GM18520 (cell line): ENCODE results near the gene GSDME.

Experiments
- ATAC-seq: cut with Tn5 transposase; IDR thresholded peaks from one replicate; pipeline ENCODE4 v1.9.1; 2021; ENCODE audit not compliant: unreplicated experiment

GSDME gene

DNA sequence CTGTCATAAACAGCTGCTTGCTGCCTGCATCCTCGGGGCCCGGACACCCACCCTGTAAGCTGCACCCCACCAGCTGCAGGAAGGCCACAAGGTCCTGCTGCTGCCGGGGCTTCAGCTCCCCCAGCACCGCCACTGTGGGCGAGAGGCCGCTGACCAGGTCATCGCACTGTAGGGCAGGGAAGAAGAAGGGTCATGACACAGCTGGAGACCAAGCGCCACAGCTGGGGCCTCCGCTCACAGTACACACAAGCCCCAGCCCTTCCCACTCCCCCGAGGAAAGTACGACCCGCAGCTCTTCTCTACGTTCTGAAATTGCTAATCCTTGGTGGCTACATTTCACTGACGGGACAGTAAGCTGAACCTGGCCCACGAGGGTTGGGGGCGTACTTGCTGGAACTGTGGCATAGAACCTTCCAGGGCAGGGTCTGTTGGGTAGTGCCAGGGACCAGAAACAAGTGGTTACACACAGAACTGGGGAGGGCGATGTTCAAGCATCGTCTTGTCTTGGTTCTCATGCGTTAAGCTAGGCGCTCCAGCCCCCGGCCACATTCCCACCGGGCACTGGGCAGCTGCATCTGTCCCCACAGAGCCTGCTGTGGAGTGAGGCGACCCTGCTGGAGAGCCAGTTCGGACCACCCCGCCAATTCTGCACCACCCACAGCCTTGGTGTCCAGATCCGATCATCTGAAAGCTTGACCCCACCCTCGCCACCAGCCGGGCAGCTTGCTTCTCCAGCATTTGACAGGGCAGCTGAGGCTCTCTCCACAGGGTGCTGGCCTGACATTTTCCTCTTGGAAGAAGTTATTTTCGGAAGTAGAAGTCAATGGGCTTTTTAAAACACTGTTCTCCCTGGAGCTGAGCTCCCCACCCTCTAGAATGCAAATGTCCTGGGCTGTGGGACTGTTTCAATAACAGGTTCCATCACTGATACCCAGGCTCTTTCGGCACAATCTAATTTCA lies 50.8 kb downstream of the GSDME start:
- ATAC-seq, result no peak

DNA sequence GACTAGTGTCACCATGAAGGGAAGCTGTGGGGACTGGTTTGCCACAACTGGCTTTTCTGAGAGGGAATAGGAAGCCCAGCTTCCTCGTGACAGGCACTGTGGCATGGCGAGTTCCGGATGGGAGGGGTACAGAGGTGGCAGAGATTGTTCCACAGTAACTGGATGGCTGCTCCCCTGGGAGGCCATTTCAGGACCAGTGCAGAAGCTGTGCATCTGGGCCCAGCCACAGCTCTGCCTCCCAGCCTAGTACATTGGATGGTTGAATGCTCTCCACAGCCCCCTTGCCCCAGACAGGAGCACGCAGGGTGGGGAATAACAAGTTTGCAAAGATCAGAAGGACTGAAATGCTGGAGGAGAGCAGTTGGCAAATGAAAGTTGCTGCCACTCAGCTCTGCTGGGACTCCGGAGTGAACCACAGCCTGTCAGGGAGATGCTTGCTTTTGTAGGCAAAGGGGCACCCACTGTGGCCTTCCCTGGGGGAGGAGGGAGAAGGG lies 51.8 kb downstream of the GSDME start:
- no peak for ATAC-seq

DNA sequence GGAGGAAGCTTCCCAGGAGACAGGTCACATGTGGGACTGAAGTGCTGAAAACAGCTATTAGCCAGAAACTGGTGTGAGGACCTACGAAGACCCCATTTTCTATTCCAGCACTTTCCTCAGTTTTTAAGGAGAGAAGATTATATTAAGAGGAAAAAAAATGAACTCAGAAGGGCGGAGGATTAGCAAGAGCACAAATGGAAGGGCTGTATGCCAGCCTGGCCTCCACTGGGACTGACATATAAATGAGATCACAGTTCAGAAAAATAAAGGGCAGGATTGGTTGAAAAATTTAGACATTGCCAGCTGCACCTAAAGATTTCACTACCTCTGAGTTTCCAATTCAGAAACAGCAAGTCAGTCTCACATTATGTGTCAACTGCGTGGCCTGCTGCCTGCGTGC lies 53.0 kb downstream of the GSDME start:
- no peak for ATAC-seq

DNA sequence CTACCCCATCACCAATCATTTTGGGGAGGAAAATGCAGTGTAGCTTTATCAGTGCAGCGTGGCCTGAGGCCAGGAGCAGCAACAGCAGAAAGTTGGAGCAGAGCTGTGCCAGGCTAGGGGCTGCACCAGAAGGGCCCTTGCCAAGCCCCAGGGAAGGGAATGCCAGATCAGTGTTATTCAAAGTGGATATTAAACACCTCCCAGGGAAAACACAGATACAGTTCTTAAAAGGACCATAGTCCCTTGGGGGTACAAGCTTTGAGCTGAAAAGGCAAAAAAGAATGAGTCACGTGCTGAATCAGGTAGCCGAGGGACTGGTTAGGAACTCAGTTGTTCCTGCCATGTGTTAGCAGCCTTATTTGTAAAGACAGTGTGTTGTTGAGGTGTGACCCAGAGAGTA lies 54.0 kb downstream of the GSDME start:
- no peak for ATAC-seq

DNA sequence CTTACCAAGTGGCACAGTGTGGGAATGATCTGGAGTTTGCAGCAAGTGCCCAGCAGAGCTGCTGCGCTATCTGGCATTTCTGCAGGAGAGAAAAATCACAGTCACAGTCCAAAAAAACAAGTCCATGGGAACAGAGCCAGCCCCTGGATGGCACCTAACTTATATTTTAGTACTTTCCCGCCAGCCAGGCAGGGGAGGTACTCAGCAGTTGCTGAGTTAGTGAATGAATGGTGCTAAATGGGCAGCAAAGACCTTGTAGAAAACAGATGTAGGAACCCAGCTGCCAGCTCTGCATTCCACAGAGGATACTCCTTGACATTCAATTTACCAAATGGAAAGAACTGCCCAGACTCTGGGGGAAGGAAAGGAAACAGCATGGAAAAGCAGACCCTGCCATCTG lies 54.5 kb downstream of the GSDME start:
- no peak for ATAC-seq

DNA sequence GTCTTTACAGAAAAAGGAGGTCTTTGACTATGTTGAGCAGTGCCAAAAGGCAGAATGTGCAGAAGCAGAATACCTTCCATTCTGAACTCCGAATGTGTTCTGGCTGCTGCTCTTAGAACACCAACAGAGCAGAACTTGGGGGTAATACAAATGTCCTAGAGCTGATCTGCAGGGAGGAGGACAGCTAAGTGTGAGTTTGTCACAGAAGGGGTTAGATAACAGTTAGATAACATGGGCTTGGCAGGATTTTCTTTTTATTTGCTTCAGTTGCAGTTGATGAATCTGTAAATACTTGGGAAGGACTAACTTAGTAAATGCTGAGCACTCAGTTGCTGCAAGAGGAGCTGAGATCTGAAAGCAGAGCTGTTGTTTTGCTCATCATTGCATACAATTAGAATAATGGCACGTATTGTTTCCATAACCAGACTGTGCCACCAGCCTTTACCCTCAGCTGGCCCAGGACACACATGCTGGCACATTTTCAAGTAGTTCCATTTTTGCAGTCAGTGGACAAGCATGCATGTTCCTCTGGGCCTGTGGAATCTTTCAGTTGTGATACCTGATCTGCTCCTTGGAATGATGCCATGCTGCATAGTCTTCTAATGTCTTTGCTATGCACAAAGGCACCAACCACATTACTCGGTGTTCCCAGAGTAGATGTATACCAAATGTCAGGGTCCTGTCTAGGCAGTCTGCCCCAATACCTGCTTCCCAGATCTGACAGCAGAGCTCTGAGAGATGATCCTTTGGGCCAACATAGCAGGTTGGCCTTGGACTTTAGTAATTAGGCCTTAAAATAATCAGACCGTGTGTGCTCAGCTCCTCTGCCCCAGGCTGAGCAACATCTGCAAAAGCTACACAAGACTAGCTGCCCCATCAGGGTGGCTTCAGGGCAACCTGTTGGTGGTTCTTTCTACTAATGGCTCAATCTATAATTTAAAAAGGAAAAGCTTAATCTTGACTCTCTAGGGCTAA lies 55.7 kb downstream of the GSDME start:
- no peak for ATAC-seq

DNA sequence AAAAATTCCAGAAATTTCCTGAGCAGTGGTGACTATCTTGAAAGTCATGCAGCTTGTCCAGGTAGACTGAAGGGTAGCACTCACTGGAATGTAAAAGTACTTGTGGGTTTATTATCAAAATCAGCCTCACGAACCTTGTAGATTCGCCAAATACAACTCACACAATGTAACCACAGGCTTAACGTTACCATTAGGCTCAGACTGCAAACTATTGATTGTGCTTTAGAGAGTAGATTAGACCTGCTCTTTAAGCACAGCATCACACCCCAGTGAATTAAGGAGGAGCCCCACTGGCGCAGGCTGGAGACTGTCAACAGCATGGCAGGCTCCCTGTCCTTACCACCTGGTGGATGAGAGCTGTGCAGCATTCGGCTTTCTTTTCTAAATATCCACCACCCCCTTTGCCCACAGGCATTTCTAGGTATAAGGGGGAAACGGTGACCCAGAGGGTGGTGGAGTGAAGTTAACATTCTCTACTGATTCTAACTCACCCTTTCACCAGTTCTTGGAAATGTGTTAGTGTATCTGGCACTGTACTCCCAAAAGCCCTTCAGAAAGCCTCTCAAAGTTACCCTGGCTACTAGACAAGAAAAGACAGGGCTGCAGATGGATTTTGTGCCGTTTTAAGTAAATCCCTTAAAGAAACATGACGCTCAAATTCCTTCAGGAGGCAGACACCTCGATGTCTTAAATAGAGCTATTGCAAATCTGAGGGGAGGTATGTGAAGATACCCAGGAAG lies 56.6 kb downstream of the GSDME start:
- ATAC-seq, result no peak

DNA sequence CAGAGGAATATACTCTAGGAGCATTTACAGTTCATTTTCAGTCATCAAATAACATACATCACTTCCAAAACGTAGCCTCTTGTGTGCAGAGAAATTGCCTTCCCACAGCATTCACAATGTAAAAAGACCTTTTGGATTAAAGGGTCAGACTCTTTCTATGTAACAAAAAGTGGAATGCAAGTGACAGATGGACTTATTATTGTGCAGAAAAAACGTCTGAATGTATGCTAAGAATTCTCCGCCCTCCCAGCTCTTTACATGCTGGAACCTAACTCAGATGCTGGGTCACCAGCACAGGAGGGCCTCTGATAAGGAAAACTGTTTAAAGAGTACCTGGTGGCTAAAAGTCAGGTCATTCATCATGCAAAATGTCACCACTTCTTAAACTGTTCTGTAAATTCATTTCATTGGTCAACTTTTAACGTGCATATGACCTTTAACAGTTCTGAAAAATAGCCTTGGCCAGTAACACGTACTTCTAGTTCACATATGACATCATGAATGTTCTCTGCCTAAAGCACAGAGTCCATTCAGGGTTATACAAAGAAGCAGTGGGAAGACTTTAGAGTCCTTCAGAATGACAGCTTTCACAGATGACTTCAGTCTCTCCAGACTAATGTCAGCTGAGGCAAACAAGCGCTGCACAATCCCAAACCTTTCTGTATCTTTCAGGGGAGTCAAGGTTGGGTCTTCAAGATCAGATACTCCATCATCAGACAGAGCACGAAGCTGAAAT lies 58.6 kb downstream of the GSDME start:
- ATAC-seq, result no peak

DNA sequence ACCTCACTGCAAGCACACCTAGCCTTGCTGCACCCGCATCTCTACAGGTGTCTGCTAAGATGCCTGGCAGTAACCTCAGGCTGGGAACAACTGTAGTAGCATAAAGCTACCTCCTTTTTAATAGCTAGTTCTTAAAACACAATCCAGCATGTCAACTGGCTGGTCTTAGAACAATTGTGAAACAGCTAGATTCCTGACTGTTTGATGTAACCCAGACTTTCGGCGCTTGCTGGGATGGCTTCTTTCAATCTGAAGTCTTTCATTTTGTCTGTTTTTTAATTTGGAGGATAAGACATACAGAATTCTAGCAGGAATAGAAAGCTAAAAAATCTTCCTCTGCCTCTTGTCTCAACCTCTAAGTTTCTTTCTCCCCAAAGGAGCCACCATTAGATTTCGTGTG lies 59.8 kb downstream of the GSDME start:
- ATAC-seq, result no peak

DNA sequence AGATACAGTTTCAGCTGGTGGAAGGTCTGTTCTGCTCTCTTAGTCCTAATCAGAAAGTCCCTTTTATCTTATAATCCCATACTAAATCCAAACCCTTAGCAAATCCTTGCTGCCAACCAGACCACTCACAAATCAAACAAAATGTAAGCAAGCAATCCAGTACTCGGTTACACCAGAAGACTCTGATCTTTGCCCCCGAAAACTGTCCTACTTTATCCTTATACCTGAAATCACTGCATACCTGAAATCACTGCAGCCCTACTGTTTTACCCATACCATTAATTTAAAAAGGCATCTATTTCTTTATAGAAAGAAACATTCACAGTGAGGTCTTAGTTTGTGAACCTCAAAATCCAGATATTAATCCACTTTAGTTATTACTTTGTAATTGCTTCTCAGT lies 64.7 kb downstream of the GSDME start:
- no peak for ATAC-seq

DNA sequence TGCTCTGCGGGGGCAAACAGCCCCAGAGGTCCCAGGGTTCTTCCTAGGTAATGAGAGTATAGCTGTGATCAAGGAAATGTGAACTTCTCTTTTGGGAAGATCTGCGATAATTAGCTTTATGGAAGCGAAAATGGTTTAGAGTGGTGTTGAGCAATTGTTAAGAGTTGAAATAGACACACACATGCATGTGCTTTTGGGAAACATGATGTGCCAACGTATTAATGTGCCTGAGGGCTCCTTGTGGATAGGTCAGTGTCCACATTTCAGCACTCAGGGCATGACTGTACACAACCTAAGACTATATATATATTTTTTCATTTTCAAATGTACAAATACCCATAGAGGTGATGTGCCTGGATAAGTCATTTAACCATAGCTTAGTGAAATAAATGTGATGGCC lies 67.0 kb downstream of the GSDME start:
- no peak for ATAC-seq

DNA sequence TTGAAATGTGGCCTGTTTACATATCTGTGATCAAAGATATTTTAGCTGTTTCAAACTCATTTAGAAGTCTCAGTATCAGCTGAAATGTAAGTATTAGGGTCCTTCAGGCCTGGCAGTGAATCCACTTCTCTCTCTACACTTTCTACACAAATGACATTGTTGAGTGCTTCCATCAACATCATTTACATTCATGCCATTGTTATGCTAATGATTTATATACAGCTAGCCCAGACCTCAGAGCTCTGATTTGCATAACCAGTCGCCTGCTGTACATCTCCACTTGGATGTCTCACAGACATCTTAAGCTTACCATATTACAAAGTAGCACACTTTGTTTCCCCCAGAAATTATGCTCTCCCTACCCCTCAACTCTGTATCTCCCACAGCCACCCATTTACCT lies 71.6 kb downstream of the GSDME start:
- no peak for ATAC-seq

DNA sequence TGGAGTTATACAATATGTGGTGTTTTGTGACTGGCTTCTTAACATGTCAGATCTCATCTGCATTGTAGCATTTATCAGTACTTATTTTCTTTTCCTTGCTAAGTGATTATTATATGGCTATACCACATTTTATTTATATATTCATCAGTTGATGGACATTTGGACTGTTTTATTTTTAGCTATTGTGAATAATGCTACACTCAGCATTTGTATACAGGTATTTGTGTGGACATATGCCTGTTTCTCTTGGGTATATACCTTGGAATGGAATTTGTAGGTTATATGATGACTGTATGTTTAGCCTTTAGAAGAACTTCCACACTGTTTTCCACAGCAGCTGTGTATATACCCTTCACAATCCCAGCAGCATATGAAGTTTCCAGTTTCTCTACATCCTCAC lies 86.5 kb downstream of the GSDME start:
- ATAC-seq, result no peak

DNA sequence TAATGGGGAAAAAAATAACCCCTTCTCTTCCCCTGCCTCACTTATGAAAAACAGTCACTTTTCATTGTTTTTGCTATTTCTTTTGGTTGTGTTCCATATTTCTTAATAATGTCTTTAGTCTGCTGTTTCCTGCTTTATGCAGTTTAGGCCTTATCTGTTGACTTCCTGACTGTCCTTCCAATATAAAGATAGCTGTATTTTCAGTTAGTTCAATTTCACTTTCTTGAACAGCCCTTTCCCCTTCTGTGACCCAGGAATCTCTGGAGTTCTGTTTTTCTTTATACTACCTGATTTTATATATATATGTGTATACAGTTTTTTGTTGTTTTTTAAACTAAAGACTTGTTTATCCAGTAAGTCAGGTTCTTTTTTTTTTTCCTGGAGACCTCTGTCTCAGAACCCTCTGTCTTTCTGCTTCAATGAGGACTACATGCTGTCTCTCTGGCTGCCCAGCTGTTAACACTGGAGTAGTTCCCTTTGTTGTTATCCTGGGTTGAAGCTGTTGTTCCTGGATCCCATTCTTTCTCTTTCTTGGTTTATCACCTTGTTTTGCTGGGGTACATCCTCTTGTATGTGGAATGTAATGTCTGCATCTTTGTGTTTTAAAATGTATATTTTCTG lies 87.2 kb downstream of the GSDME start:
- no peak for ATAC-seq

DNA sequence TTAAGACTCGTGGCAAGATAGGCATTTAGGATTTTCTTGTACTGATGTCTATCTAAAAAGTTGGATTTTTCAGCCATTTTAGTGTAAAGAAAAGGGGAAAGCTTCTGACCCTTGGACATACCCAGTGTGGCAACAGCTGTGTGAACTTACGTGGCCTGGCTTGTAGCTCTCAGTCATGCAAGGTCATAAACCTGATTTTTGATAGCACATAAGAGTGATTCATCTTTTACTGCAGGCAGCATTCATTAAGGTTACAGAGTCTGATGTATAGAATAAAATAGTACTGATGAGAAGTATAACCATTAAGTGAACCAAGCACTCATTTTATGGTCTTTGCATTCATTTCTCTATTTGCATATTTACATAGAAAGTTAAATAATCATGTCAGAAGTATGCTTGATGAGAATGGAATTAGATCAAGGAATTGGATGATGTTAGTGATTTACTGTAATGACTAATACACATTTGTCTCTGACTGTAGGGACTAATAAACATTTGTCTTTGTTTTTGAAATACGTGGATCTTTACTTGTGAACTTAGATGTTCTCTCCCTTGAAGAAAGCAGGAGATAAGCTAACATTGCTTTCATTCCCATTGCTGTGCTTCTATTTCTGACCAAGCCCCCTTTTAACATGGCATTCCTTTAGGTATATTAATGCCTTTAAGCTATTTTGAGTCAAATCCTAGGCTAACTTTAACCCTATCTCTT lies 88.2 kb downstream of the GSDME start:
- ATAC-seq, result no peak

DNA sequence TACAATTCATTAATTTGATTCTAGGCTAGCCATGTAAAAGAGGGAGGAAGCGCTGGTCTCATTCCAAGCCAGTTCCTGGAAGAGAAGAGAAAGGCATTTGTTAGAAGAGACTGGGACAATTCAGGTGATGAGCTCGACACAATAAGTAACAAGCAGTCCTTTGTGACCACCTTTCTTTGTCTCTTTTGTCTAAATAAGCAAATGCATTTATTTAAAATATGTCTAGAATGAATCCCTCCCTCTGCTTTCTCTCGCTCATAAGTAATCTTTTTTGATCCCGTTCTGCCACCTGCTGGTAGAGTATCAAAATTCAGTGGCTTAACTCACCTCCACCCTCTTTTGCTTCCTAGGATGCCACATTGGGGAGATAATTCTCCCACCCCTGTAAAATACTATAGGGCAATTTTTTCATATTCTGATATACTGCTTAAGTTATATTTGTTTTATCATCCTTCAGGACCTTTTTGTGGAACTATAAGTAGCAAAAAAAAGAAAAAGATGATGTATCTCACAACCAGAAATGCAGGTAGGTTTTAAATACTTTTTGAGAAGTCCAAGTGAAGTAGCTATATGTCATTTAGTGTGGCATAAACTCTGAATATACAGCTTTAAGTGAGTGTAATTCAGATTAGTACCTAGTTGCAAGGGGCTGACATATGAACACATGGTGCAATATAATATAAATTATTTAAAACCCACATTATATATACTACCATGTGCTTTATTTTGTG lies 91.5 kb downstream of the GSDME start:
- ATAC-seq, result no peak

DNA sequence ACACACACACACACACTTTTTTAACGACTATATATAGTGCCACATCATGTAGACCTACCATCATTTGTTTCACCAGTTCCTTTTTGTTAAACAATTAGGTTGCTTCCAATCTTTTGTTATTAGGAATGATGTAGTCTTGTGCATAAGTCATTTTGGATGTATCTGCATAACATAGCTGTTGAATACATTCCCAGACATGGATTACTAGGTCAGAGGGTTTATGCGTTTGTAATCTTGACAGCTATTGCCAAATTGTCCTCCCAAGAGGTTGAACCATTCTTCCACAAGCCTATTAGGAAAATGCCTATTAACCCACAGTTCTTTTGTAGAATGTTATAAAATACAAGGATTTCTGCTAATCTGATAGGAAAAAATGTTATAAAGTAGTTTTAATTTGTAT lies 96.7 kb downstream of the GSDME start:
- ATAC-seq, result no peak

DNA sequence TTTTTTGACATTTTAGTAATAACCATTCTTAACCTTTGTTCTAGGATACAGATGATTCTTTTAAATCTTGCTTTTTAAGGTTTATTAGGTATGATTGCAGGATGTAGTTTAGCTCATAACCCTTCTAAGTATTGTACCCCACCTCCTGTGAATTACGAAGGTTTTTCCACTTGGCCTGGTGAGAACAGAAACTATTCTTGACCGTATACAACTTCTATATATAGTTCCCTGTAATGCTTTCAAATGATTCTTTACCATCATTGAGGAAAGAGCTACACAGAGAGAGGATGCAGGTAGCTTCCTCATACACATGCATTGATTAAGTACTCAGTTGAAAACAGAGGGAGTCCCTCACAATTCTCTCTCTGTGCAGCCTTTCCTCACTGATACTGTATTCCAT lies 97.8 kb downstream of the GSDME start:
- ATAC-seq, result no peak

DNA sequence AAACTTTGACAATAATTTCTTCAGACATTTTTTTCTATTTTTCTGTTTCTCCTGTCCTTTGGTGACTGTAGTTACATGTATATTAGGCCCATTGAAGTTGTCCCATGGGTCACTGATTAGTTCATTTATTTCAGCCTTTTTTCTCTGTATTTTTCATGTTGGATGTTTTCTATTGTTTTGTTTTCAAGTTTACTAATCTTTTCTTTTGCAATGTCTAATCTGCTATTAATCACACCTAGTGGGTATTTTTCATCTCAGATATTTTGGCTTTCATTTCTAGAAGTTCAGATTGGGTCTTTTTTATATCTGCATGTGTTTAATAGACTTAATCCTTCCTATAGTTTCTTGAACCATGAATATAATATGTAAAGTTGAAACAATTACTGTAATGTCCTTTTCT lies 99.3 kb downstream of the GSDME start:
- no peak for ATAC-seq
